GM12878 (cell line): ENCODE results near the gene KBTBD3. TPM values are rescaled to one million over a fixed set of nuclear protein-coding genes. Genes with fewer than 3 reads are reported as not detected.

Experiments
- BCL11A ChIP-seq: IDR thresholded peaks from 2 replicates; pipeline ENCODE4 v1.6.1; 2011; ENCODE audit warnings: low read depth, low read length
- BHLHE40 ChIP-seq, 2 experiments: fragments of 450-650 bp in 1 of 2; IDR thresholded peaks; 2 replicates each; pipeline ENCODE4 v1.6.1; 2011 to 2017; ENCODE audit warnings: low read depth in 2 of 2, borderline replicate concordance in 1 of 2, improper control_type of control experiment in 1 of 2, low read length in 1 of 2, mild to moderate bottlenecking in 1 of 2
- CBFB ChIP-seq: IDR thresholded peaks from 2 replicates; pipeline ENCODE4 v1.6.1; 2016; ENCODE audit warnings: antibody characterized with exemption, low read depth
- HDAC6 ChIP-seq: fragments of 200-600 bp; sonication (generic); IDR thresholded peaks from one replicate; pipeline ENCODE4 v1.8.0; 2017; ENCODE audit warnings: antibody characterized with exemption; ENCODE audit not compliant: unreplicated experiment
- IRF4 ChIP-seq: IDR thresholded peaks from 2 replicates; pipeline ENCODE4 v1.6.1; 2011; ENCODE audit warnings: low read depth, low read length
- JUND ChIP-seq: IDR thresholded peaks from 2 replicates; pipeline ENCODE4 v1.6.1; 2012; ENCODE audit warnings: low read depth, mild to moderate bottlenecking, low read length, improper control_type of control experiment, moderate library complexity
- NBN ChIP-seq: fragments of 450-650 bp; IDR thresholded peaks from 2 replicates; pipeline ENCODE4 v1.6.1; 2016
- NFYA ChIP-seq: IDR thresholded peaks from 2 replicates; pipeline ENCODE4 v1.6.1; 2011; ENCODE audit warnings: low read depth, mild to moderate bottlenecking, low read length, improper control_type of control experiment, borderline replicate concordance
- PML ChIP-seq: IDR thresholded peaks from 2 replicates; pipeline ENCODE4 v1.6.1; 2012; ENCODE audit warnings: low read length, inconsistent platforms
- POLR2AphosphoS2 ChIP-seq: IDR thresholded peaks from 2 replicates; pipeline ENCODE4 v1.6.1; 2011; ENCODE audit warnings: low read depth, mild to moderate bottlenecking, low read length, improper control_type of control experiment, moderate library complexity
- RUNX3 ChIP-seq: IDR thresholded peaks from 2 replicates; pipeline ENCODE4 v1.6.1; 2012; ENCODE audit warnings: low read length, inconsistent platforms
- SP1 ChIP-seq: IDR thresholded peaks from one replicate; pipeline ENCODE4 v1.6.1; 2011; ENCODE audit warnings: low read depth, low read length
- SPI1 ChIP-seq: IDR thresholded peaks from 2 replicates; pipeline ENCODE4 v1.6.1; 2011; ENCODE audit warnings: low read depth, mild to moderate bottlenecking, low read length, moderate library complexity, borderline replicate concordance; ENCODE audit not compliant: insufficient read depth
- SUPT20H ChIP-seq: IDR thresholded peaks from 2 replicates; pipeline ENCODE4 v1.6.1; 2011; ENCODE audit warnings: low read depth, mild to moderate bottlenecking, low read length, moderate library complexity, borderline replicate concordance; ENCODE audit not compliant: control insufficient read depth
- TBL1XR1 ChIP-seq: IDR thresholded peaks from 2 replicates; pipeline ENCODE4 v1.6.1; 2012; ENCODE audit warnings: low read depth, low read length, improper control_type of control experiment
- ZNF24 ChIP-seq: fragments of 450-650 bp; IDR thresholded peaks from 2 replicates; pipeline ENCODE4 v1.6.1; 2017; ENCODE audit warnings: antibody characterized with exemption, mild to moderate bottlenecking
- polyA plus RNA-seq, 11 experiments: library from polyadenylated mRNA; depleted of rRNA in 4 of 11; unstranded in 6 of 11; stranded (reverse) in 5 of 11; fragments of >200 nt; fragmentation: Nextera tagmentation in 4 of 11; fragmentation: Illumina TruSeq in 1 of 11; extraction: Ambion mirVana in 4 of 11; extraction: Trizol in 1 of 11; gene quantifications; 1 replicate in 1 of 11; 2 replicates in 10 of 11; pipeline versions ENCODE4 v1.2.1 to v1.2.3, GENCODE V29; 2011 to 2016; ENCODE audit warnings: inconsistent platforms in 2 of 11, missing spikeins in 2 of 11, low read depth in 1 of 11
- total RNA-seq, 4 experiments: library from RNA; depleted of rRNA in 3 of 4; stranded (reverse); fragments of >200 nt in 3 of 4; fragmentation: Illumina TruSeq in 1 of 4; extraction: Trizol in 1 of 4; gene quantifications; 2 replicates each; pipeline versions ENCODE4 v1.2.1 to v1.2.3, GENCODE V29; 2013 to 2021
- TF ChIP-seq, protein P1 (sequence below): fragments of 450-650 bp; IDR thresholded peaks from 2 replicates; pipeline ENCODE4 v1.6.1; 2017; ENCODE audit warnings: low read depth, mild to moderate bottlenecking, moderate library complexity
- TF ChIP-seq, protein P2 (sequence below): fragments of 450-650 bp; IDR thresholded peaks from 2 replicates; pipeline ENCODE4 v1.6.1; 2016; ENCODE audit warnings: mild to moderate bottlenecking
- TF ChIP-seq, protein P3 (sequence below): fragments of 450-650 bp; IDR thresholded peaks from 2 replicates; pipeline ENCODE4 v1.6.1; 2017; ENCODE audit warnings: mild to moderate bottlenecking, low read depth, inconsistent platforms; ENCODE audit not compliant: poor library complexity, severe bottlenecking
- TF ChIP-seq, protein P4 (sequence below): IDR thresholded peaks from 2 replicates; pipeline ENCODE4 v1.6.1; 2012; ENCODE audit warnings: low read length, inconsistent platforms
- TF ChIP-seq, protein P5 (sequence below): fragments of 450-650 bp; IDR thresholded peaks from 2 replicates; pipeline ENCODE4 v1.6.1; 2017; ENCODE audit warnings: antibody characterized with exemption, mild to moderate bottlenecking, moderate library complexity

KBTBD3 gene
- total and polyA plus RNA-seq, 10 of the 15 experiments (the other 5 are each of a cell fraction or from before 2014, with no cell fraction given), result 1.9 to 18.1 (median 8.4) TPM

DNA sequence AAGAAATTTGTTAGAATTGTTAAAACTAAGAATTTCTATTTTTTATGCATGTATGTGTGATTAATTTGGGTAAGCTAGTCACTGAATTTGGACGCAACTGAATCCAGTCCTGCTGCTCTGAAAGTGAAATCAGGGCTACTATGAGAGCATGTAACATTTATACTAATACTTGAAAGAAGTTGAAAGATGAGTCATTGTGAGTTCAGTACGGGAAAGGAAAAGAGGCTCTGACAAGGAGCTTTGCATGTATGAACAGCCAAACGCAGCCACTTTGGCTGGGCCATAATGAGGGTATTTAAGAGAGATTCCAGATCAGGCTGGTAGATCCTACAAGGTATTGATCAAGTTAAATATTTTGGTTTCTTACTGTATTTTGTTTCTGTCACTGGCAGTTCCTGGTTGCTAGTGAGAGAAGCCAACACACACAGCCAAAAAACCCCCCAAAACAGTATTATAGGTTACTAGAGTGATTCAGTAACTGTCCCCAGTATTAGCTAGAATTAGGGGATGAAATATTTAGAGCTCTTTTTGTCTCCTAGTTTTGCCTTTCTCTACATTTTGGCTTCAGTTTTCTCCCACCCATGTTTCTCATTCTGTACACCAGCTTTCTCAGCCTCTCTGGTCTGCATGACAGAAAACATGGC lies 14.5 kb upstream of the KBTBD3 start (continued):
- TF ChIP-seq, protein P1, sequence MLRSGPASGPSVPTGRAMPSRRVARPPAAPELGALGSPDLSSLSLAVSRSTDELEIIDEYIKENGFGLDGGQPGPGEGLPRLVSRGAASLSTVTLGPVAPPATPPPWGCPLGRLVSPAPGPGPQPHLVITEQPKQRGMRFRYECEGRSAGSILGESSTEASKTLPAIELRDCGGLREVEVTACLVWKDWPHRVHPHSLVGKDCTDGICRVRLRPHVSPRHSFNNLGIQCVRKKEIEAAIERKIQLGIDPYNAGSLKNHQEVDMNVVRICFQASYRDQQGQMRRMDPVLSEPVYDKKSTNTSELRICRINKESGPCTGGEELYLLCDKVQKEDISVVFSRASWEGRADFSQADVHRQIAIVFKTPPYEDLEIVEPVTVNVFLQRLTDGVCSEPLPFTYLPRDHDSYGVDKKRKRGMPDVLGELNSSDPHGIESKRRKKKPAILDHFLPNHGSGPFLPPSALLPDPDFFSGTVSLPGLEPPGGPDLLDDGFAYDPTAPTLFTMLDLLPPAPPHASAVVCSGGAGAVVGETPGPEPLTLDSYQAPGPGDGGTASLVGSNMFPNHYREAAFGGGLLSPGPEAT, result no peak
- no peak for TF ChIP-seq TBL1XR1
- no peak for TF ChIP-seq BHLHE40 (IDR thresholded peaks at IDR 0.05; ENCODE audit: borderline replicate concordance in 1 of 2, low read depth in 2 of 2, low read length in 1 of 2)
- TF ChIP-seq BCL11A, result no peak
- TF ChIP-seq, protein P2, sequence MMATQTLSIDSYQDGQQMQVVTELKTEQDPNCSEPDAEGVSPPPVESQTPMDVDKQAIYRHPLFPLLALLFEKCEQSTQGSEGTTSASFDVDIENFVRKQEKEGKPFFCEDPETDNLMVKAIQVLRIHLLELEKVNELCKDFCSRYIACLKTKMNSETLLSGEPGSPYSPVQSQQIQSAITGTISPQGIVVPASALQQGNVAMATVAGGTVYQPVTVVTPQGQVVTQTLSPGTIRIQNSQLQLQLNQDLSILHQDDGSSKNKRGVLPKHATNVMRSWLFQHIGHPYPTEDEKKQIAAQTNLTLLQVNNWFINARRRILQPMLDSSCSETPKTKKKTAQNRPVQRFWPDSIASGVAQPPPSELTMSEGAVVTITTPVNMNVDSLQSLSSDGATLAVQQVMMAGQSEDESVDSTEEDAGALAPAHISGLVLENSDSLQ, result peak; percentile 20; the same call in 1 of the 2 replicates
- no peak for TF ChIP-seq SPI1
- peak; percentile 44 for TF ChIP-seq RUNX3
- TF ChIP-seq, protein P3, sequence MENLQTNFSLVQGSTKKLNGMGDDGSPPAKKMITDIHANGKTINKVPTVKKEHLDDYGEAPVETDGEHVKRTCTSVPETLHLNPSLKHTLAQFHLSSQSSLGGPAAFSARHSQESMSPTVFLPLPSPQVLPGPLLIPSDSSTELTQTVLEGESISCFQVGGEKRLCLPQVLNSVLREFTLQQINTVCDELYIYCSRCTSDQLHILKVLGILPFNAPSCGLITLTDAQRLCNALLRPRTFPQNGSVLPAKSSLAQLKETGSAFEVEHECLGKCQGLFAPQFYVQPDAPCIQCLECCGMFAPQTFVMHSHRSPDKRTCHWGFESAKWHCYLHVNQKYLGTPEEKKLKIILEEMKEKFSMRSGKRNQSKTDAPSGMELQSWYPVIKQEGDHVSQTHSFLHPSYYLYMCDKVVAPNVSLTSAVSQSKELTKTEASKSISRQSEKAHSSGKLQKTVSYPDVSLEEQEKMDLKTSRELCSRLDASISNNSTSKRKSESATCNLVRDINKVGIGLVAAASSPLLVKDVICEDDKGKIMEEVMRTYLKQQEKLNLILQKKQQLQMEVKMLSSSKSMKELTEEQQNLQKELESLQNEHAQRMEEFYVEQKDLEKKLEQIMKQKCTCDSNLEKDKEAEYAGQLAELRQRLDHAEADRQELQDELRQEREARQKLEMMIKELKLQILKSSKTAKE, result peak; percentile 19
- no peak for TF ChIP-seq NBN
- TF ChIP-seq NFYA, result no peak
- TF ChIP-seq IRF4, result peak; percentile 39; the same call in 1 of the 2 replicates
- no peak for TF ChIP-seq HDAC6
- TF ChIP-seq, protein P4, sequence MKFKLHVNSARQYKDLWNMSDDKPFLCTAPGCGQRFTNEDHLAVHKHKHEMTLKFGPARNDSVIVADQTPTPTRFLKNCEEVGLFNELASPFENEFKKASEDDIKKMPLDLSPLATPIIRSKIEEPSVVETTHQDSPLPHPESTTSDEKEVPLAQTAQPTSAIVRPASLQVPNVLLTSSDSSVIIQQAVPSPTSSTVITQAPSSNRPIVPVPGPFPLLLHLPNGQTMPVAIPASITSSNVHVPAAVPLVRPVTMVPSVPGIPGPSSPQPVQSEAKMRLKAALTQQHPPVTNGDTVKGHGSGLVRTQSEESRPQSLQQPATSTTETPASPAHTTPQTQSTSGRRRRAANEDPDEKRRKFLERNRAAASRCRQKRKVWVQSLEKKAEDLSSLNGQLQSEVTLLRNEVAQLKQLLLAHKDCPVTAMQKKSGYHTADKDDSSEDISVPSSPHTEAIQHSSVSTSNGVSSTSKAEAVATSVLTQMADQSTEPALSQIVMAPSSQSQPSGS, result peak; percentile 63
- TF ChIP-seq PML, result peak; percentile 55; the same call in 1 of the 2 replicates
- no peak for TF ChIP-seq CBFB
- TF ChIP-seq SUPT20H, result no peak
- TF ChIP-seq SP1, result no peak
- TF ChIP-seq JUND, result no peak
- no peak for TF ChIP-seq ZNF24
- TF ChIP-seq, protein P5, sequence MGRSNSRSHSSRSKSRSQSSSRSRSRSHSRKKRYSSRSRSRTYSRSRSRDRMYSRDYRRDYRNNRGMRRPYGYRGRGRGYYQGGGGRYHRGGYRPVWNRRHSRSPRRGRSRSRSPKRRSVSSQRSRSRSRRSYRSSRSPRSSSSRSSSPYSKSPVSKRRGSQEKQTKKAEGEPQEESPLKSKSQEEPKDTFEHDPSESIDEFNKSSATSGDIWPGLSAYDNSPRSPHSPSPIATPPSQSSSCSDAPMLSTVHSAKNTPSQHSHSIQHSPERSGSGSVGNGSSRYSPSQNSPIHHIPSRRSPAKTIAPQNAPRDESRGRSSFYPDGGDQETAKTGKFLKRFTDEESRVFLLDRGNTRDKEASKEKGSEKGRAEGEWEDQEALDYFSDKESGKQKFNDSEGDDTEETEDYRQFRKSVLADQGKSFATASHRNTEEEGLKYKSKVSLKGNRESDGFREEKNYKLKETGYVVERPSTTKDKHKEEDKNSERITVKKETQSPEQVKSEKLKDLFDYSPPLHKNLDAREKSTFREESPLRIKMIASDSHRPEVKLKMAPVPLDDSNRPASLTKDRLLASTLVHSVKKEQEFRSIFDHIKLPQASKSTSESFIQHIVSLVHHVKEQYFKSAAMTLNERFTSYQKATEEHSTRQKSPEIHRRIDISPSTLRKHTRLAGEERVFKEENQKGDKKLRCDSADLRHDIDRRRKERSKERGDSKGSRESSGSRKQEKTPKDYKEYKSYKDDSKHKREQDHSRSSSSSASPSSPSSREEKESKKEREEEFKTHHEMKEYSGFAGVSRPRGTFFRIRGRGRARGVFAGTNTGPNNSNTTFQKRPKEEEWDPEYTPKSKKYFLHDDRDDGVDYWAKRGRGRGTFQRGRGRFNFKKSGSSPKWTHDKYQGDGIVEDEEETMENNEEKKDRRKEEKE, result no peak
- TF ChIP-seq POLR2AphosphoS2, result no peak
